ENCODE results near the gene STKLD1.

DNA sequence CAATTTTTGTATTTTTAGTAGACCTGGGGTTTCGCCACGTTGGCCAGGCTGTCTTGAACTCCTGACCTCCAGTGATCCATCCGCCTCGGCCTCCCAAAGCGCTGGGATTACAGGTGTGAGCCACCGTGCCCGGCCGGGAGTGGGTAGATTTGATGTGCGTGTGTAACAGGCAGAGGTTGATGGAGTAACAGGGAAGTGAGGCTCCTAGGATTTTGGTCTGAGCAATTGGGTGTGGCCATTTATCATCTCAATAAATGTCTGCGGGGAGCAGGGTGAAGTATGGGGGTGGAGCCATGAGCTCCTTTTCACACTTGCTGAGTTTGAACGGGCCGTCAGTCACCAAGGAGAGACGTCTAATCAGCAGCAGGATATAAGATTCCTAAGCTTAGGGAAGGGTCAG is 42.8 kb downstream of the STKLD1 start:
- TF ChIP-seq, protein P1, sequence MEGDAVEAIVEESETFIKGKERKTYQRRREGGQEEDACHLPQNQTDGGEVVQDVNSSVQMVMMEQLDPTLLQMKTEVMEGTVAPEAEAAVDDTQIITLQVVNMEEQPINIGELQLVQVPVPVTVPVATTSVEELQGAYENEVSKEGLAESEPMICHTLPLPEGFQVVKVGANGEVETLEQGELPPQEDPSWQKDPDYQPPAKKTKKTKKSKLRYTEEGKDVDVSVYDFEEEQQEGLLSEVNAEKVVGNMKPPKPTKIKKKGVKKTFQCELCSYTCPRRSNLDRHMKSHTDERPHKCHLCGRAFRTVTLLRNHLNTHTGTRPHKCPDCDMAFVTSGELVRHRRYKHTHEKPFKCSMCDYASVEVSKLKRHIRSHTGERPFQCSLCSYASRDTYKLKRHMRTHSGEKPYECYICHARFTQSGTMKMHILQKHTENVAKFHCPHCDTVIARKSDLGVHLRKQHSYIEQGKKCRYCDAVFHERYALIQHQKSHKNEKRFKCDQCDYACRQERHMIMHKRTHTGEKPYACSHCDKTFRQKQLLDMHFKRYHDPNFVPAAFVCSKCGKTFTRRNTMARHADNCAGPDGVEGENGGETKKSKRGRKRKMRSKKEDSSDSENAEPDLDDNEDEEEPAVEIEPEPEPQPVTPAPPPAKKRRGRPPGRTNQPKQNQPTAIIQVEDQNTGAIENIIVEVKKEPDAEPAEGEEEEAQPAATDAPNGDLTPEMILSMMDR (IDR thresholded peaks at IDR 0.05): no peak
- TF ChIP-seq EZH2 (IDR thresholded peaks at IDR 0.05; ENCODE audit: borderline replicate concordance, insufficient read depth, low read depth, low read length, poor library complexity, severe bottlenecking): no peak
